NT2/D1 (cell line): ENCODE data around the gene ZSWIM5.

Experiments
- YY1 ChIP-seq: IDR thresholded peaks from 2 replicates; pipeline ENCODE4 v1.6.1; 2011; ENCODE audit not compliant: insufficient read length, insufficient read depth
- ZNF274 ChIP-seq: IDR thresholded peaks from 2 replicates; pipeline ENCODE4 v1.6.1; 2011; ENCODE audit warnings: mild to moderate bottlenecking, low read depth, low read length

- TF ChIP-seq ZNF274, result no peak
- TF ChIP-seq YY1, result no peak
These were observed 197.9 kb downstream of the ZSWIM5 start for GRCh38 chr1:45008516-45008915.
